K562 (cell line): Measurements from ENCODE around the gene TMEM181. TPM values are rescaled to one million over a fixed set of nuclear protein-coding genes. Genes with fewer than 3 reads are reported as not detected.
A peak's percentile ranks its signal among the peaks of the same experiment; 100 is the strongest.

Experiments
- C11orf30 ChIP-seq: fragments of 450-650 bp; IDR thresholded peaks from 2 replicates; pipeline ENCODE4 v1.6.1; 2016; ENCODE audit warnings: low read depth, mild to moderate bottlenecking
- ELF2 ChIP-seq: fragments of 250-450 bp; sonication (Bioruptor Pico); IDR thresholded peaks from 2 replicates; pipeline ENCODE4 v1.5.0; 2021; ENCODE audit warnings: mild to moderate bottlenecking
- ETV5 ChIP-seq: sonication (generic); formaldehyde crosslinking; IDR thresholded peaks from 2 replicates; pipeline ENCODE4 v1.4.0; 2020; ENCODE audit warnings: low read depth, mild to moderate bottlenecking, missing genetic modification reagents
- GABPB1 ChIP-seq: sonication (generic); formaldehyde crosslinking; IDR thresholded peaks from 2 replicates; pipeline ENCODE4 v1.8.0; 2022; ENCODE audit warnings: mild to moderate bottlenecking, missing genetic modification reagents
- JUND ChIP-seq, 2 experiments: IDR thresholded peaks; 2 replicates in 1 of 2; 3 replicates in 1 of 2; pipeline ENCODE4 v1.6.1; 2011; ENCODE audit warnings: borderline replicate concordance in 2 of 2, low read depth in 2 of 2, low read length in 2 of 2, improper control_type of control experiment in 1 of 2, missing biosample characterization in 1 of 2, missing genetic modification characterization in 1 of 2, missing genetic modification reagents in 1 of 2
- KLF13 ChIP-seq: fragments of 450-650 bp; IDR thresholded peaks from 2 replicates; pipeline ENCODE4 v1.6.1; 2016; ENCODE audit warnings: missing genetic modification characterization, low read depth, mild to moderate bottlenecking, missing compliant biosample characterization, moderate library complexity, borderline replicate concordance
- RFX7 ChIP-seq: fragments of 250-450 bp; sonication (Bioruptor Pico); IDR thresholded peaks from 2 replicates; pipeline ENCODE4 v1.5.1; 2021; ENCODE audit warnings: mild to moderate bottlenecking
- TAF1 ChIP-seq: IDR thresholded peaks from 2 replicates; pipeline ENCODE4 v1.6.1; 2011; ENCODE audit warnings: mild to moderate bottlenecking, low read length, moderate library complexity; ENCODE audit not compliant: insufficient read depth, control insufficient read depth, severe bottlenecking; ENCODE audit errors: extremely low read depth
- XRCC5 ChIP-seq: fragments of 200-400 bp; formaldehyde crosslinking; IDR thresholded peaks from 2 replicates; pipeline ENCODE4 v1.6.1; 2017; ENCODE audit warnings: low read depth, mild to moderate bottlenecking, low read length
- polyA plus RNA-seq, 8 experiments: library from polyadenylated mRNA; depleted of rRNA in 4 of 8; stranded (reverse) in 5 of 8; unstranded in 3 of 8; fragments of >200 nt; fragmentation: Nextera tagmentation in 2 of 8; fragmentation: Illumina TruSeq in 1 of 8; extraction: Ambion mirVana in 2 of 8; extraction: Trizol in 1 of 8; gene quantifications; 2 replicates each; pipeline versions ENCODE4 v1.2.1 to v1.2.3, GENCODE V29; 2011 to 2014; ENCODE audit warnings: inconsistent platforms in 1 of 8, missing spikeins in 1 of 8
- total RNA-seq, 7 experiments: library from RNA; depleted of rRNA in 6 of 7; stranded (reverse); fragments of >200 nt in 6 of 7; fragmentation: Illumina TruSeq in 2 of 7; extraction: Trizol in 2 of 7; gene quantifications; 2 replicates each; pipeline versions ENCODE4 v1.2.1 to v1.2.3, GENCODE V29; 2011 to 2021; ENCODE audit warnings: low replicate concordance in 1 of 7
- TF ChIP-seq, protein P1 (sequence below), 2 experiments: fragments of 450-650 bp; IDR thresholded peaks; 2 replicates each; pipeline ENCODE4 v1.6.1; 2016
- TF ChIP-seq, protein P2 (sequence below): sonication (generic); formaldehyde crosslinking; IDR thresholded peaks from 2 replicates; pipeline ENCODE4 v1.8.1; 2023; ENCODE audit warnings: mild to moderate bottlenecking, missing genetic modification reagents
- TF ChIP-seq, protein P3 (sequence below), 3 experiments: IDR thresholded peaks in 2 of 3; conservative IDR thresholded peaks in 1 of 3; 2 replicates each; pipeline ENCODE4 v1.5.1; 2011 to 2012; ENCODE audit warnings: low read length in 3 of 3, mild to moderate bottlenecking in 3 of 3, control low read depth in 2 of 3, improper control_type of control experiment in 1 of 3, inconsistent platforms in 1 of 3, low read depth in 1 of 3, mixed read lengths in 1 of 3, moderate library complexity in 1 of 3; ENCODE audit not compliant: insufficient read depth in 2 of 3
- TF ChIP-seq, protein P4 (sequence below): fragments of 250-450 bp; sonication (Bioruptor Pico); IDR thresholded peaks from 2 replicates; pipeline ENCODE4 v1.8.0; 2021; ENCODE audit warnings: borderline replicate concordance, mild to moderate bottlenecking, moderate library complexity; ENCODE audit not compliant: poor library complexity, severe bottlenecking
- TF ChIP-seq, protein P5 (sequence below): sonication (generic); formaldehyde crosslinking; IDR thresholded peaks from 2 replicates; pipeline ENCODE4 v1.8.1; 2023; ENCODE audit warnings: mild to moderate bottlenecking, missing genetic modification reagents, moderate library complexity

Gene TMEM181
- total and polyA plus RNA-seq, 9 of the 15 experiments (the other 6 are each of a cell fraction or from before 2014, with no cell fraction given) = 5.6 to 27.2 (median 19.9) TPM

DNA sequence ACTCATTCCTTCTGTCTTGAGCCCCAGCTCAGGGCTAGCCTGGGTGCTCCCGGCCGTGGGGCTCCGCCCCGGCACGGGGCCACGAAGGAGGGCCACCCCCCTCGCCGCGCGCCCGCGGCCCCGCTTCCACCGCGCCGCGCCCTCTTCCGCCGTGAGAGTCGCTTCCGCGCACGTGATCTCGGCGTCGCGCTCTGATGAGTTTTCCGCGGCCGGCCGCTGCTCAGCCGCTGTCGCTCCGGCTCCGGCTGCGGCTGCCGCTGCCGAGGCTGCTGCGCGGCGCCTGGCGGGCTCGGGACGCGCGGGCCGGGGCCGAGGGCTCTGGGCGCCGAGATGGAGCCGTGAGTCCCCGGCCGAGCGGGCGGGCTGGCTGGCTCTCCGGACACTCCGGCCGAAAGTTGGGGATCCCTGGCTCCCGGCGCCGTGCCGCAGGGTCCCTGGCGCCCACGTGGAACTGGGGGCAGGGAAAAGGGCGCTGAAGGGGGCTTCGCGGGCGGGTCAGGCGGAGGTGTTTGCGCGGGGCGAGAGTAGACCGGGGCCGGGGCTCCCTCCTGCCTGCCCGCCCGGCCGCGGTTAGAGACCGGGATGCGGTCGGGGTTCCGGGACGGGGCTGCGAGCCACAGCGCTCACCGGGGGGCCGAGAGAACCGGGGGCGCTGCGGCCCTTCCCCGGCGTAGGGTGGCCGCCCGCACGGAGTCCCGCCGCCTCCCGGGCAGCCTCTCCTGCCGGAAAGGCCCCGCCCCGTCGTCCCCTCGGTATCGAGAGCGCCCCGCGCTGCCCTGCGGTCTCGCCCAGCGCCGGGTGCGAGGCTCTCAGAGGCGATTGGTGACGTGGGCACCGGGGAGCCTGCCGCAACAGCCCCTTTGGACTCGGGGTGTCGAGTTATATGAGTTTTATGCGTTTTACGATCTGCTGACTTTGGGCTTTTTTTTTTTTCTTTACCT, at the start of gene TMEM181 (continued):
- TF ChIP-seq, protein P1, sequence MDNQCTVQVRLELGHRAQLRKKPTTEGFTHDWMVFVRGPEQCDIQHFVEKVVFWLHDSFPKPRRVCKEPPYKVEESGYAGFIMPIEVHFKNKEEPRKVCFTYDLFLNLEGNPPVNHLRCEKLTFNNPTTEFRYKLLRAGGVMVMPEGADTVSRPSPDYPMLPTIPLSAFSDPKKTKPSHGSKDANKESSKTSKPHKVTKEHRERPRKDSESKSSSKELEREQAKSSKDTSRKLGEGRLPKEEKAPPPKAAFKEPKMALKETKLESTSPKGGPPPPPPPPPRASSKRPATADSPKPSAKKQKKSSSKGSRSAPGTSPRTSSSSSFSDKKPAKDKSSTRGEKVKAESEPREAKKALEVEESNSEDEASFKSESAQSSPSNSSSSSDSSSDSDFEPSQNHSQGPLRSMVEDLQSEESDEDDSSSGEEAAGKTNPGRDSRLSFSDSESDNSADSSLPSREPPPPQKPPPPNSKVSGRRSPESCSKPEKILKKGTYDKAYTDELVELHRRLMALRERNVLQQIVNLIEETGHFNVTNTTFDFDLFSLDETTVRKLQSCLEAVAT (IDR thresholded peaks at IDR 0.05) = 0 out of 4 replicates have a peak, but pooled peaks of 1 of the 2 experiments have one; percentile 12
- TF ChIP-seq ETV5 (CRISPR knock-in tag) (peak; percentile 57; the same call in 1 of the 2 replicates), JUND (IDR thresholded peaks at IDR 0.05; ENCODE audit: borderline replicate concordance, low read depth, low read length) (peak; percentile 24; the same call in 1 of the 2 replicates), JUND (tag; IDR thresholded peaks at IDR 0.05; ENCODE audit: borderline replicate concordance, low read depth, low read length) (peak; percentile 26; the same call in 1 of the 3 replicates), GABPB1 (CRISPR knock-in tag) (peak; percentile 69; the same call in 1 of the 2 replicates), ELF2 (peak; percentile 99), XRCC5 (peak; percentile 12; the same call in 1 of the 2 replicates), TAF1 (peak; percentile 74), C11orf30 (peak; percentile 59), KLF13 (peak; percentile 80; the same call in 1 of the 2 replicates), RFX7 (CRISPR knock-in tag) (no peak)
- TF ChIP-seq, protein P2, sequence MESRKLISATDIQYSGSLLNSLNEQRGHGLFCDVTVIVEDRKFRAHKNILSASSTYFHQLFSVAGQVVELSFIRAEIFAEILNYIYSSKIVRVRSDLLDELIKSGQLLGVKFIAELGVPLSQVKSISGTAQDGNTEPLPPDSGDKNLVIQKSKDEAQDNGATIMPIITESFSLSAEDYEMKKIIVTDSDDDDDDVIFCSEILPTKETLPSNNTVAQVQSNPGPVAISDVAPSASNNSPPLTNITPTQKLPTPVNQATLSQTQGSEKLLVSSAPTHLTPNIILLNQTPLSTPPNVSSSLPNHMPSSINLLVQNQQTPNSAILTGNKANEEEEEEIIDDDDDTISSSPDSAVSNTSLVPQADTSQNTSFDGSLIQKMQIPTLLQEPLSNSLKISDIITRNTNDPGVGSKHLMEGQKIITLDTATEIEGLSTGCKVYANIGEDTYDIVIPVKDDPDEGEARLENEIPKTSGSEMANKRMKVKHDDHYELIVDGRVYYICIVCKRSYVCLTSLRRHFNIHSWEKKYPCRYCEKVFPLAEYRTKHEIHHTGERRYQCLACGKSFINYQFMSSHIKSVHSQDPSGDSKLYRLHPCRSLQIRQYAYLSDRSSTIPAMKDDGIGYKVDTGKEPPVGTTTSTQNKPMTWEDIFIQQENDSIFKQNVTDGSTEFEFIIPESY (CRISPR knock-in tag) = peak; percentile 74; the same call in 1 of the 2 replicates
- TF ChIP-seq, protein P3, sequence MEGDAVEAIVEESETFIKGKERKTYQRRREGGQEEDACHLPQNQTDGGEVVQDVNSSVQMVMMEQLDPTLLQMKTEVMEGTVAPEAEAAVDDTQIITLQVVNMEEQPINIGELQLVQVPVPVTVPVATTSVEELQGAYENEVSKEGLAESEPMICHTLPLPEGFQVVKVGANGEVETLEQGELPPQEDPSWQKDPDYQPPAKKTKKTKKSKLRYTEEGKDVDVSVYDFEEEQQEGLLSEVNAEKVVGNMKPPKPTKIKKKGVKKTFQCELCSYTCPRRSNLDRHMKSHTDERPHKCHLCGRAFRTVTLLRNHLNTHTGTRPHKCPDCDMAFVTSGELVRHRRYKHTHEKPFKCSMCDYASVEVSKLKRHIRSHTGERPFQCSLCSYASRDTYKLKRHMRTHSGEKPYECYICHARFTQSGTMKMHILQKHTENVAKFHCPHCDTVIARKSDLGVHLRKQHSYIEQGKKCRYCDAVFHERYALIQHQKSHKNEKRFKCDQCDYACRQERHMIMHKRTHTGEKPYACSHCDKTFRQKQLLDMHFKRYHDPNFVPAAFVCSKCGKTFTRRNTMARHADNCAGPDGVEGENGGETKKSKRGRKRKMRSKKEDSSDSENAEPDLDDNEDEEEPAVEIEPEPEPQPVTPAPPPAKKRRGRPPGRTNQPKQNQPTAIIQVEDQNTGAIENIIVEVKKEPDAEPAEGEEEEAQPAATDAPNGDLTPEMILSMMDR (IDR thresholded peaks at IDR 0.05 in 2 of 3, conservative IDR thresholded peaks at IDR 0.05 in 1 of 3; ENCODE audit: insufficient read depth in 2 of 3, low read depth in 1 of 3, low read length in 3 of 3) = peak in 2 of 3 experiments; percentile 3 to 4; a peak in 1 of 6 replicates
- TF ChIP-seq, protein P4, sequence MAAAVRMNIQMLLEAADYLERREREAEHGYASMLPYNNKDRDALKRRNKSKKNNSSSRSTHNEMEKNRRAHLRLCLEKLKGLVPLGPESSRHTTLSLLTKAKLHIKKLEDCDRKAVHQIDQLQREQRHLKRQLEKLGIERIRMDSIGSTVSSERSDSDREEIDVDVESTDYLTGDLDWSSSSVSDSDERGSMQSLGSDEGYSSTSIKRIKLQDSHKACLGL (CRISPR knock-in tag) = peak; percentile 50
- TF ChIP-seq, protein P5, sequence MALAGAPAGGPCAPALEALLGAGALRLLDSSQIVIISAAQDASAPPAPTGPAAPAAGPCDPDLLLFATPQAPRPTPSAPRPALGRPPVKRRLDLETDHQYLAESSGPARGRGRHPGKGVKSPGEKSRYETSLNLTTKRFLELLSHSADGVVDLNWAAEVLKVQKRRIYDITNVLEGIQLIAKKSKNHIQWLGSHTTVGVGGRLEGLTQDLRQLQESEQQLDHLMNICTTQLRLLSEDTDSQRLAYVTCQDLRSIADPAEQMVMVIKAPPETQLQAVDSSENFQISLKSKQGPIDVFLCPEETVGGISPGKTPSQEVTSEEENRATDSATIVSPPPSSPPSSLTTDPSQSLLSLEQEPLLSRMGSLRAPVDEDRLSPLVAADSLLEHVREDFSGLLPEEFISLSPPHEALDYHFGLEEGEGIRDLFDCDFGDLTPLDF (CRISPR knock-in tag) = 0 out of 2 replicates have a peak, but pooled peaks have one; percentile 29
